H1 (cell line): Measurements from ENCODE around the gene CAPZA3. TPM values are rescaled to one million over a fixed set of nuclear protein-coding genes. Genes with fewer than 3 reads are reported as not detected.
A peak's percentile ranks its signal among the peaks of the same experiment; 100 is the strongest.

ENCODE experiments used
- CTCF ChIA-PET: fragments of 300-600 bp; sonication (Branson Sonifier 250); formaldehyde crosslinking; loops from one replicate; lab custom pipeline; 2021; ENCODE audit not compliant: partially characterized antibody; lab: Charles Lee
- POLR2A ChIA-PET: fragments of 300-600 bp; sonication (Branson Sonifier 250); formaldehyde crosslinking; loops from one replicate; lab custom pipeline; 2021; ENCODE audit warnings: inconsistent platforms; ENCODE audit not compliant: partially characterized antibody; lab: Charles Lee
- DNase-seq, 2 experiments: peaks; one replicate each; pipeline versions ENCODE4 v3.0.0 to v3.0.0-alpha.2; 2010 to 2022; ENCODE audit warnings: low spot score in 2 of 2, low read depth in 1 of 2, mixed read lengths in 1 of 2
- FAIRE-seq: peaks from 2 replicates; lab custom pipeline; 2011; peaks lifted over from hg19 to GRCh38; lab: Jason Lieb, UNC
- H2AFZ ChIP-seq: 2 replicates; pipeline ENCODE4 v1.8.1; 2012; ENCODE audit warnings: low read length, inconsistent platforms
- H2AK5ac ChIP-seq: 2 replicates; pipeline ENCODE4 v1.6.1; 2013; ENCODE audit warnings: low read depth, low read length
- H2BK120ac ChIP-seq: replicated peaks from 2 replicates; pipeline ENCODE3; 2013; ENCODE audit warnings: low read depth, low read length, inconsistent platforms
- H2BK12ac ChIP-seq: 2 replicates; pipeline ENCODE4 v1.6.1; 2013; ENCODE audit warnings: low read depth, low read length
- H2BK15ac ChIP-seq: 2 replicates; pipeline ENCODE4 v1.6.1; 2013; ENCODE audit warnings: low read length
- H2BK20ac ChIP-seq: 2 replicates; pipeline ENCODE4 v1.6.1; 2013; ENCODE audit warnings: low read length
- H2BK5ac ChIP-seq: 2 replicates; pipeline ENCODE4 v1.6.1; 2013; ENCODE audit warnings: low read depth, low read length
- H3K14ac ChIP-seq: 2 replicates; pipeline ENCODE4 v1.6.1; 2013; ENCODE audit warnings: inconsistent platforms; ENCODE audit not compliant: insufficient read length
- H3K18ac ChIP-seq: 2 replicates; pipeline ENCODE4 v1.6.1; 2013; ENCODE audit warnings: low read length; ENCODE audit errors: extremely low read depth
- H3K23ac ChIP-seq: 2 replicates; pipeline ENCODE4 v1.6.1; 2013; ENCODE audit warnings: inconsistent platforms; ENCODE audit not compliant: insufficient read length
- H3K23me2 ChIP-seq: 2 replicates; pipeline ENCODE4 v1.6.1; 2013; ENCODE audit warnings: low read depth, low read length
- H3K27ac ChIP-seq: 2 replicates; pipeline ENCODE4 v1.6.1; 2011; ENCODE audit warnings: low read depth, low read length, inconsistent platforms
- H3K27me3 ChIP-seq, 4 experiments: replicated peaks in 1 of 4; 1 replicate in 1 of 4; 2 replicates in 3 of 4; pipeline versions ENCODE4 v1.6.1 to v1.8.1; 2011 to 2013; ENCODE audit warnings: low read length in 3 of 4, mild to moderate bottlenecking in 3 of 4, inconsistent platforms in 2 of 4, mixed read lengths in 2 of 4, moderate library complexity in 1 of 4; ENCODE audit not compliant: control insufficient read depth in 3 of 4, insufficient read depth in 3 of 4; ENCODE audit errors: extremely low read depth in 1 of 4
- H3K36me3 ChIP-seq, 4 experiments: 2 replicates each; pipeline versions ENCODE4 v1.6.1 to v1.8.1; 2011 to 2013; ENCODE audit warnings: mild to moderate bottlenecking in 4 of 4, low read length in 3 of 4, moderate library complexity in 2 of 4, control low read depth in 1 of 4, inconsistent platforms in 1 of 4; ENCODE audit not compliant: insufficient read depth in 4 of 4, control insufficient read depth in 2 of 4
- H3K4ac ChIP-seq: replicated peaks from 2 replicates; pipeline ENCODE3; 2013; ENCODE audit warnings: low read length, low read depth, mixed read lengths, inconsistent platforms; ENCODE audit not compliant: insufficient read length
- H3K4me1 ChIP-seq, 4 experiments: replicated peaks in 1 of 4; 1 replicate in 1 of 4; 2 replicates in 3 of 4; pipeline versions ENCODE4 v1.6.1 to v1.8.1; 2011 to 2013; ENCODE audit warnings: low read length in 3 of 4, inconsistent platforms in 2 of 4, mixed read lengths in 1 of 4; ENCODE audit not compliant: insufficient read depth in 4 of 4, control insufficient read depth in 3 of 4
- H3K4me2 ChIP-seq, 2 experiments: 2 replicates each; pipeline versions ENCODE4 v1.6.1 to v1.8.1; 2011 to 2013; ENCODE audit warnings: low read depth in 2 of 2, low read length in 2 of 2, control low read depth in 1 of 2, inconsistent platforms in 1 of 2, mild to moderate bottlenecking in 1 of 2; ENCODE audit not compliant: insufficient read depth in 1 of 2
- H3K4me3 ChIP-seq, 4 experiments: fragments of 200-600, 300-600 bp in 1 of 4; sonication (generic), shearing (Covaris generic), sonication (Bioruptor Twin) in 1 of 4; 2 replicates each; pipeline versions ENCODE4 v1.5.1 to v1.8.1; 2011 to 2016; ENCODE audit warnings: low read length in 4 of 4, low read depth in 3 of 4, control low read depth in 2 of 4, inconsistent platforms in 2 of 4, mild to moderate bottlenecking in 2 of 4, mixed read lengths in 1 of 4, moderate library complexity in 1 of 4; ENCODE audit not compliant: insufficient read depth in 2 of 4; ENCODE audit errors: extremely low read depth in 1 of 4
- H3K56ac ChIP-seq: replicated peaks from 2 replicates; pipeline ENCODE3; 2013; ENCODE audit warnings: low read depth, mild to moderate bottlenecking, mixed read lengths, low read length, inconsistent platforms; ENCODE audit not compliant: insufficient read length
- H3K79me1 ChIP-seq: 2 replicates; pipeline ENCODE4 v1.6.1; 2013; ENCODE audit warnings: low read depth, low read length, control low read depth
- H3K79me2 ChIP-seq, 2 experiments: 2 replicates each; pipeline versions ENCODE4 v1.6.1 to v1.8.1; 2012 to 2013; ENCODE audit warnings: low read length in 2 of 2, mild to moderate bottlenecking in 2 of 2, inconsistent platforms in 1 of 2; ENCODE audit not compliant: insufficient read depth in 2 of 2, control insufficient read depth in 1 of 2
- H3K9ac ChIP-seq, 4 experiments: replicated peaks in 1 of 4; 1 replicate in 1 of 4; 2 replicates in 3 of 4; pipeline versions ENCODE4 v1.6.1 to v1.8.1; 2011 to 2013; ENCODE audit warnings: low read depth in 3 of 4, low read length in 3 of 4, control low read depth in 2 of 4, mild to moderate bottlenecking in 2 of 4, moderate library complexity in 2 of 4, inconsistent platforms in 1 of 4; ENCODE audit errors: extremely low read depth in 1 of 4
- H3K9me3 ChIP-seq, 2 experiments: 2 replicates each; pipeline versions ENCODE4 v1.6.1 to v1.8.1; 2012 to 2013; ENCODE audit warnings: mild to moderate bottlenecking in 2 of 2, moderate library complexity in 2 of 2, control low read depth in 1 of 2, inconsistent platforms in 1 of 2, low read depth in 1 of 2, low read length in 1 of 2, mixed read lengths in 1 of 2; ENCODE audit not compliant: insufficient read depth in 2 of 2
- H4K20me1 ChIP-seq, 2 experiments: replicated peaks in 1 of 2; 2 replicates each; pipeline versions ENCODE3 to v1.8.1; 2011 to 2013; ENCODE audit warnings: inconsistent platforms in 2 of 2, low read length in 2 of 2, mild to moderate bottlenecking in 1 of 2; ENCODE audit not compliant: insufficient read depth in 2 of 2, control insufficient read depth in 1 of 2
- H4K5ac ChIP-seq: 2 replicates; pipeline ENCODE4 v1.6.1; 2013; ENCODE audit warnings: low read length, low read depth, mixed read lengths, inconsistent platforms; ENCODE audit not compliant: insufficient read length
- H4K8ac ChIP-seq: 2 replicates; pipeline ENCODE4 v1.8.0; 2013; ENCODE audit warnings: mild to moderate bottlenecking, moderate library complexity, low read length, inconsistent platforms; ENCODE audit not compliant: insufficient read depth; ENCODE audit errors: extremely low read depth
- H4K91ac ChIP-seq: replicated peaks from 2 replicates; pipeline ENCODE3; 2013; ENCODE audit warnings: low read length, mixed read lengths, inconsistent platforms; ENCODE audit not compliant: insufficient read length
- CTBP2 ChIP-seq: IDR thresholded peaks from 2 replicates; pipeline ENCODE4 v1.7.0; 2011; ENCODE audit warnings: borderline replicate concordance, mild to moderate bottlenecking, moderate library complexity, mixed read lengths, low read length; ENCODE audit not compliant: insufficient read depth, insufficient read length
- MAFK ChIP-seq: IDR thresholded peaks from 2 replicates; pipeline ENCODE4 v1.6.1; 2012; ENCODE audit warnings: low read depth, mild to moderate bottlenecking, improper control_type of control experiment, low read length
- NANOG ChIP-seq: IDR thresholded peaks from 2 replicates; pipeline ENCODE4 v1.6.1; 2011; ENCODE audit warnings: low read length, low read depth, mild to moderate bottlenecking, inconsistent platforms; ENCODE audit not compliant: insufficient read depth, poor library complexity, severe bottlenecking
- SP1 ChIP-seq: IDR thresholded peaks from 2 replicates; pipeline ENCODE4 v1.6.1; 2011; ENCODE audit warnings: low read depth, low read length
- TCF12 ChIP-seq: IDR thresholded peaks from 2 replicates; pipeline ENCODE4 v1.6.1; 2011; ENCODE audit warnings: low read depth, mild to moderate bottlenecking, low read length
- WGBS, 2 experiments: shearing (Covaris generic) in 1 of 2; methylation state at CpG; one replicate each; pipeline versions ENCODE4 v1.1.6 to v1.1.7; 2013 to 2015; ENCODE audit warnings: low lambda C conversion rate in 2 of 2, mixed read lengths in 2 of 2, inconsistent platforms in 1 of 2, low coverage in 1 of 2, missing lambda C conversion rate in 1 of 2; ENCODE audit not compliant: insufficient replicate concordance in 2 of 2, insufficient coverage in 1 of 2, insufficient read length in 1 of 2; ENCODE audit errors: extremely low coverage in 1 of 2, missing lambda C conversion rate in 1 of 2; 5-methylcytosine and 5-hydroxymethylcytosine counted together
- polyA plus RNA-seq, 7 experiments: library from polyadenylated mRNA; depleted of rRNA in 3 of 7; stranded (reverse) in 5 of 7; unstranded in 2 of 7; fragments of >200 nt in 5 of 7; fragments of 200-250 nt in 2 of 7; gene quantifications; 1 replicate in 5 of 7; 2 replicates in 1 of 7; 4 replicates in 1 of 7; pipeline versions ENCODE4 v1.2.1 to v1.2.3, GENCODE V29; 2011 to 2013; ENCODE audit warnings: missing spikeins in 2 of 7, mixed read lengths in 2 of 7
- total RNA-seq: library from RNA; stranded (reverse); fragmentation: NEBNext Ultra II Directional; extraction: Animal tissue kit (Norgen Biotek cat#: 25700); gene quantifications from 2 replicates; pipeline ENCODE4 v1.2.1, GENCODE V29; 2021
- TF ChIP-seq, protein P1 (sequence below): IDR thresholded peaks from 2 replicates; pipeline ENCODE4 v1.6.1; 2012; ENCODE audit warnings: inconsistent platforms

Gene CAPZA3
- total and polyA plus RNA-seq, 2 of the 8 experiments (the other 6 are each of a cell fraction or from before 2014, with no cell fraction given) = not detected

DNA sequence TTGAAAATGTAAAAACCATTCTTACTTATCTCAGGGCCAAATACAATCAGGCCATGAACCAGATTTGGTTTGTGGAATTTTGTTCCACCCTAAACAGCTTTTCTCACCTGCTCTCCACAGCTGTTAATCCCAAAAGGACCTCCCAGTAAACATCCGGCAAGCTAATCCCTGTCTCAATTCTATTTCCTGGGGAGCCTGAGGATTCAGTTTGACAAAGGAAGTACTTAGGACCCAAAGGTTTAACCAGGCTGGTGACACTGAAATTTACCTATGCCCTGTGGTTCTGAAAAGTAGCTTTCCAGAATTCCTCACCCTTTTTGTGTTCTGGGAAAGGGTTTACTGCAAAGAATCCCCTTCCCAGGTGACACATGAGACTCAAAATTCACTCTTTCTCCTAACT is 15.0 kb downstream of the CAPZA3 start:
- Histone ChIP-seq H4K5ac (no peak overlapping the region), H3K23ac (no peak overlapping the region), H2BK12ac (no peak overlapping the region; the same call in 1 of the 2 replicates), H3K79me1 (no peaks in the 10 kb centered on the region), H3K23me2 (no peaks in the 10 kb centered on the region), H3K4me3 (no peak overlapping the region), H3K9ac (no peak overlapping the region; a peak in 1 of 7 replicates), H3K18ac (no peak overlapping the region), H3K79me2 (no peaks in the 10 kb centered on the region), H3K4me1 (peaks cover 8 to 22% (median 12%) of the 10 kb centered on the region in 4 experiments), H4K91ac (no peak overlapping the region), H3K36me3 (no peaks in the 10 kb centered on the region), H2BK5ac (peak overlapping the region; percentile 55; the same call in 1 of the 2 replicates), H2BK15ac (no peak overlapping the region), H3K4me2 (peak overlapping the region; percentile 15 to 36; a peak in 2 of 4 replicates), H4K20me1 (no peaks in the 10 kb centered on the region), H3K4ac (no peak overlapping the region), H3K14ac (no peak overlapping the region), H2BK20ac (no peak overlapping the region), H2AFZ (peak overlapping the region; percentile 74; the same call in 1 of the 2 replicates), H3K27ac (peak overlapping the region; percentile 80), H3K56ac (no peak overlapping the region), H3K9me3 (no peaks in the 10 kb centered on the region), H3K27me3 (no peaks in the 10 kb centered on the region), H2AK5ac (no peak overlapping the region), H4K8ac (no peak overlapping the region), H2BK120ac (peak overlapping the region; percentile 90)
- no peak for FAIRE-seq
- TF ChIP-seq CTBP2 (no peak), MAFK (0 out of 2 replicates have a peak, but pooled peaks have one; percentile 9), SP1 (0 out of 2 replicates have a peak, but pooled peaks have one; percentile 7), TCF12 (peak; percentile 90; the same call in 1 of the 2 replicates), NANOG (peak; percentile 53)
- TF ChIP-seq, protein P1, sequence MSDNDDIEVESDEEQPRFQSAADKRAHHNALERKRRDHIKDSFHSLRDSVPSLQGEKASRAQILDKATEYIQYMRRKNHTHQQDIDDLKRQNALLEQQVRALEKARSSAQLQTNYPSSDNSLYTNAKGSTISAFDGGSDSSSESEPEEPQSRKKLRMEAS = no peak
- POLR2A ChIA-PET = interaction anchor here (0.9 to 1.1 kb wide), 2 partner anchors 10 to 21 kb away, joined by 3 read pairs; no protein-coding TSS in a partner anchor
- CTCF ChIA-PET = interaction anchor here (0.7 to 1.7 kb wide), 3 partner anchors 11 to 250 kb away, joined by 3 to 4 read pairs (median 3); no protein-coding TSS in a partner anchor
- WGBS, 2 experiments = 57% methylated on average over 1 of the region's 1 CpG; no CpG with 5 or more reads in 1 of the 2 experiments
- DNase-seq = peak in 1 of 2 experiments; percentile 3
